K562 (cell line): ENCODE data around the gene COLEC12.

ENCODE experiments used
- EP300 ChIP-seq: IDR thresholded peaks from 2 replicates; pipeline ENCODE4 v1.6.1; 2012; ENCODE audit warnings: low read length, improper control_type of control experiment
- HNRNPL ChIP-seq: fragments of 200-400 bp; formaldehyde crosslinking; IDR thresholded peaks from 2 replicates; pipeline ENCODE4 v1.6.1; 2017; ENCODE audit warnings: low read depth, mild to moderate bottlenecking, low read length
- MEF2A ChIP-seq: IDR thresholded peaks from 2 replicates; pipeline ENCODE4 v1.6.1; 2011; ENCODE audit warnings: low read depth, mild to moderate bottlenecking, low read length, moderate library complexity; ENCODE audit not compliant: control insufficient read depth
- ZFP36 ChIP-seq: fragments of 150-350 bp; IDR thresholded peaks from 2 replicates; pipeline ENCODE4 v1.6.1; 2018; ENCODE audit warnings: low read length, low read depth; ENCODE audit not compliant: partially characterized antibody

- TF ChIP-seq ZFP36, result no peak
- TF ChIP-seq HNRNPL, result no peak
- TF ChIP-seq MEF2A, result no peak
- TF ChIP-seq EP300, result no peak
Observed at GRCh38 chr18:326846-327245, 173.7 kb downstream of the COLEC12 start.
